ENCODE data around the gene TRAM2.

The TRAM2 gene

DNA sequence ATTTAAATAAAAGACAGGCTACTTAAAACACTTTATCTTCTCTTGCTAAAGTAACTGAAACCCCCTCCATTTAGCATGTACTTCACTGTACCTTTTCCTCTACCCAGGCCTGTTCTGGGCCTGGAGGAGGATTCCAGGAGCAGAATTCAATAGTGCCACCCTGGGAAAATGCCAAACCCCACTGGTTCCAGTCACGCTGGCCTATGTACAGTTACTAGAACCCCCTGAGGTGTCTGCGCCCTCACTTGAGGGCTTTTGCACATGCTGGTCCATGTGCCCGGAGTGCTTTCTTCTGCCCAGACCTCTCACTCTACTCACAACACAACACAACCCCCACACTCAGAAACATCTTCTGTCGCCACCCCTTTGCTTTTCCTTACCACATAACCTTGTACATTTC lies 45.5 kb downstream of the TRAM2 start:
- no peak overlapping the region for H3K4me3 ChIP-seq (ENCODE audit: low read depth, low read length)
- in situ Hi-C loops (cut with HindIII; ENCODE audit: low sequenced_read_pairs), result no loop called here
- TF ChIP-seq CTCF (IDR thresholded peaks at IDR 0.05; ENCODE audit: low read depth, low read length), result no peak
- DNase-seq (ENCODE audit: low read depth, low spot score), result no peak

GRCh38 chr6:52530351-52530750 lies 46.5 kb downstream of the TRAM2 start:
- H3K4me3 ChIP-seq (ENCODE audit: low read depth, low read length), result no peak overlapping the region
- no peak for DNase-seq (ENCODE audit: low read depth, low spot score)
- in situ Hi-C loops (cut with HindIII; ENCODE audit: low sequenced_read_pairs), result no loop called here
- TF ChIP-seq CTCF (IDR thresholded peaks at IDR 0.05; ENCODE audit: low read depth, low read length), result no peak

DNA sequence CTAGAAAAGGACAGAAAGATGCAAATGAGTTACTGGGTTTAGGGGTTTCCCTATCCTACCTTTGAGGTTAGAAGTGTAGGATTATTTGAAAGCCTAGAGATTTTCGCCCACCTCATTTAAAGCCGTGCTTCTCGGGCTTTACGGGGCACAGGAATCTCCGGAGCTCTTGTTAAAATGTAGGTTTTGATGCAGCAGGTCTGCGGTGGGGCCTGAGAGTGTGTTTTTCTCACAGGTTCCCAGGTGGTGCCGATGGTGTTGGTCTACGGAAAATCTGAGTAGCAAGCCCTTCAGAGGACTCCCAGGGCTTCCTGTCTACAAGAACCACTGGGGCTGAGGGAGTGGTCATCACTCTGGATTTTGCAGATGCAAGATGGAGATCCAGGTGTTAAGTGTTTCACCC lies 47.5 kb downstream of the TRAM2 start:
- in situ Hi-C loops (cut with HindIII; ENCODE audit: low sequenced_read_pairs), result no loop called here
- TF ChIP-seq CTCF (IDR thresholded peaks at IDR 0.05; ENCODE audit: low read depth, low read length), result no peak
- DNase-seq (ENCODE audit: low read depth, low spot score), result no peak
- H3K4me3 ChIP-seq (ENCODE audit: low read depth, low read length), result no peak overlapping the region

DNA sequence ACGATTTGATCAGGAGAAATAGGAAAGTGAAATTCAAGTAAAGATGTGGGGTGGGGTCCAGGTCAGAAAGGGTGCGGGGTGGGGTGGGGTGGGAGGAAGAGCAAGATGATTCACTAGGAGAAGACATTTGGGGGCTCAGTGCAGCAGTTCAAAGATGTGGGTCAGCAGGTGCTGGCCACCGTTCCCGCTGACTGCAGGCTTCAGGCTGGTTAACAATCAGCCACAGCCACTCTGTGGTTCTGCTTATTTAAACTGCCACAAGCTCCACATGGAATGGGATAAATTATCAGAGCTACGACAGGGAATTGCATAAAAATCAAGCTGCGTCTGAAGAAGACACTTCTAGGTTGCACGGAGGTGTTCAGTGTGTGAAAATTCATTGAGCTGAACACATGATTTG lies 49.4 kb downstream of the TRAM2 start:
- no peak for DNase-seq (ENCODE audit: low read depth, low spot score)
- no peak for TF ChIP-seq CTCF (IDR thresholded peaks at IDR 0.05; ENCODE audit: low read depth, low read length)
- in situ Hi-C loops (cut with HindIII; ENCODE audit: low sequenced_read_pairs), result no loop called here
- no peak overlapping the region for H3K4me3 ChIP-seq (ENCODE audit: low read depth, low read length)

DNA sequence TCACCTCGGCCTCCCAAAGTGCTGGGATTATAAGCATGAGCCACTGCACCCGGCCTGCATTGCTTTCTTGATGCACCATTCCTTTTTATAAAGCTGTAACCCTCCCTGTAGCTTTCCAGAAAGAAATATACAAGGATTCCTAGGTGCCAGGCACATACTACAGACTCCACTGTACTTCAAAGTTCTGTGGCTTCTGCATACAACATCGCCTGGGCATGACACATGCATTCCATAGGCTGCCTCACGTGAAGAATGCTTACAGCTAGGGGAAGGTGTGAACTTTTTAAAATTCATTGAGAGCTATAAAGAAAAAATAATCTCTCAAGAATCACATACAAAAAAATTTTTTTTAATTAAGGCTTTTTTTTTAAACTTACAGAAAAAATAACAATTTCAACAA lies 50.2 kb downstream of the TRAM2 start:
- H3K4me3 ChIP-seq (ENCODE audit: low read depth, low read length), result no peak overlapping the region
- DNase-seq (ENCODE audit: low read depth, low spot score), result no peak
- no peak for TF ChIP-seq CTCF (IDR thresholded peaks at IDR 0.05; ENCODE audit: low read depth, low read length)
- in situ Hi-C loops (cut with HindIII; ENCODE audit: low sequenced_read_pairs), result no loop called here

DNA sequence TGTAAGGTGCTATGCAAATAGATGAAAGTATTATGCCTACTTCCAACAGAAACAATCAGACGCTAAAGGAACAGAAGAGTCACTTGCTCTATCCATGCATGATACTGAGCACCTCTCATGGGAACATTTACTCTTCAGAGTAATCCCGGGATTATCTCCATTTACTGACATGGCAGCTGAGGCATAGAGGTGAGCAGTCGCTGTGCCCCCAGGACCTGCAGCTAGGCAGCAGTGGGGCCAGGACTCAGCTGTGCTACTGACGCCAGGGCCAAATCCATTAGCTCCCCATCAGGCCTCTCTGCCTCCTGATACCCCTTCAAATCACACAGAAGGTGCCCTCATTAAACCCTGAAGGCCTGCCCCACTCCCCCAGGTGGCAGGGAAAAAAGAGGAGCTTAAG lies 51.9 kb downstream of the TRAM2 start:
- no peak overlapping the region for H3K4me3 ChIP-seq (ENCODE audit: low read depth, low read length)
- in situ Hi-C loops (cut with HindIII; ENCODE audit: low sequenced_read_pairs), result no loop called here
- TF ChIP-seq CTCF (IDR thresholded peaks at IDR 0.05; ENCODE audit: low read depth, low read length), result no peak
- no peak for DNase-seq (ENCODE audit: low read depth, low spot score)
